GM12875 (cell line): Measurements from ENCODE around the gene KERA.

ENCODE experiments used
- H3K4me3 ChIP-seq: one replicate; pipeline ENCODE4 v1.5.1; 2011; ENCODE audit warnings: low read depth, low read length, control low read depth
- CTCF ChIP-seq: IDR thresholded peaks from 2 replicates; pipeline ENCODE4 v1.5.1; 2011; ENCODE audit warnings: low read depth, mild to moderate bottlenecking, control low read depth, inconsistent platforms, low read length, moderate library complexity, borderline replicate concordance; ENCODE audit not compliant: insufficient read depth

Gene KERA

GRCh38 chr12:91058786-91059185 is 962 bp upstream of the KERA start:
- TF ChIP-seq CTCF, result no peak

GRCh38 chr12:91056488-91056887 is 1.3 kb downstream of the KERA start:
- TF ChIP-seq CTCF, result no peak
- no peak overlapping the region for H3K4me3 ChIP-seq

More at GRCh38 chr12:91058786-91059185, 962 bp upstream of the KERA start:
- no peak overlapping the region for H3K4me3 ChIP-seq

GRCh38 chr12:91055976-91056375 is 1.8 kb downstream of the KERA start:
- H3K4me3 ChIP-seq, result no peak overlapping the region
- TF ChIP-seq CTCF, result no peak

GRCh38 chr12:91053951-91054715 is 3.7 kb downstream of the KERA start:
- no peak for TF ChIP-seq CTCF
- H3K4me3 ChIP-seq, result no peak overlapping the region

GRCh38 chr12:91052026-91052425 is 5.8 kb downstream of the KERA start:
- TF ChIP-seq CTCF, result no peak
- no peak overlapping the region for H3K4me3 ChIP-seq

- no peak for TF ChIP-seq CTCF
- no peak overlapping the region for H3K4me3 ChIP-seq
Measured at GRCh38 chr12:91044586-91044985, 13.2 kb downstream of the KERA start.

- TF ChIP-seq CTCF, result no peak
- H3K4me3 ChIP-seq, result no peak overlapping the region
Measured at GRCh38 chr12:91043408-91043807, 14.4 kb downstream of the KERA start.
